EL (cell line): ENCODE results near the gene DOCK1.
"Not testable (repeated sequence)": the region's sequence is repeated elsewhere in the genome, so short reads cannot be mapped to it uniquely, and the experiment has no call there.

Experiments
- DNase-seq: peaks from one replicate; pipeline ENCODE4 v3.0.0-alpha.2; 2016

DOCK1 gene

DNA sequence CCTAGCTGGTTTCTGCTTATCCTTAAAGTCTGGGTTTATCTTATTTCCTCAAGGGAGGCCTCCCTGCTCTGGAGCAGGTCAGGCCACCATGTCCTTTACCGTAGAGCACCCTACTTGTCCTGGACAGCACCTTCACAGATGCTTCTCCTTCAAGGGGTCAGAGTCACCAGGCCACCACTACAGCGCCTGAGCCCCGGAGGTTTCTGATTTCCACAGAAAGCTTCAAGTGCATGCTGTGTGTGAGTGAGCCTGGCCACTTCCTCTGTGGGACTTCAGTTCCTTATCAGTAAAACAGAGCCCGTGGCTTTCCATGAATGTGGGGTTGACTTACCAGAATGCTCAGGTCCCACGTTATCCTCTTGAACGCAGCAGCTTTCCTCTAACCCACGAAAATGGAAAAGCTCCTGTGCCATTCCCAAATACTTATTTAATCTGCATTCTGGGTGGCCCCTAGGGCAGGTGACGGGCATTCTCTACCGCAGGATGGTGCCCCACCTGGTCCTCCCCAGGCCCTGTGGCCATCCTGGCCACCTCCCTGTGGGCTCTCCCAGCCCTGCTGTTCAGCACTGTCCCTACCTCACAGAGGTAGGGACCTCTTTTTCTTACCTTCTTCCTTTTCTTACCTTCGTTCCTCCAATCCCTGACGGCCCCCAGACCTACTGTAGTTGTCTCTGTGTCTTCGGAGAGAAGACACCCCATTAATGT, 1.4 kb upstream of the DOCK1 start:
- no peak for DNase-seq

GRCh38 chr10:126904516-126904817, 761 bp upstream of the DOCK1 start:
- DNase-seq = no peak

GRCh38 chr10:126905776-126906703, 812 bp downstream of the DOCK1 start:
- DNase-seq = peak; percentile 52

DNA sequence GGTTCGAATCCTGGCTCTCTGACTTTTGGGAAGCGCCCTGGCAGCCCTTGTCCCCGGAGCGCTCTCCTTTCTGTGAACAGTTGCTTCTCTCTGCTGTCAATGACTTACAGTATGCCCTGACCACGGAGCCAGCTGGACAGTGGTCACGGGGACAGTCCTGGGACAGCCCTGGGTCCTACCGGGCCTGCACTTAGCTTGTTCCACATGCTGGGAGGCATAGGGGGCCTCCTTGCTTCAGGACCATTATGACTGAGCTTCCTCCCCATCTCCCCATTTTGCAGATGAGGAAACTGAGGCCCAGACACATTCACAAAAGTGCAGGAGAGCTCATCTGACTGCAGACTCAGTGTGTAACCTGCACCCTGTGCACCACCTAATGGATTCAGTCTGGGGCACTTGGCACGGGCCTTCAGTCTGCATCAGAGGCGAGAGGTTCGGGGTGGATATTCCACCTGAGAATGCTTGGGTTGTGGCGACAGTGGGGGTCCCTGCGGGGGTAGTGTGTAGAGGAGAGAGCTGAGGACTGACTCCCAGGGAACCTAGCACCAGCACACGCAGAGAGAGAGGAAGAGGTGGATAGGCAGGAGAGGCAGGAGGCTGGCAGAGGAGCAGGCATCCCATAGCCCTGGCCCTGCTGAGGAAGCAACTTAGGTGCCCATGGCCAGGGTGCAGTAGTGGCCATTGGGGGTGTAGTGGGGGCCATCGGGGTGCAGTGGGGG, 1.6 kb downstream of the DOCK1 start:
- DNase-seq = no peak

DNA sequence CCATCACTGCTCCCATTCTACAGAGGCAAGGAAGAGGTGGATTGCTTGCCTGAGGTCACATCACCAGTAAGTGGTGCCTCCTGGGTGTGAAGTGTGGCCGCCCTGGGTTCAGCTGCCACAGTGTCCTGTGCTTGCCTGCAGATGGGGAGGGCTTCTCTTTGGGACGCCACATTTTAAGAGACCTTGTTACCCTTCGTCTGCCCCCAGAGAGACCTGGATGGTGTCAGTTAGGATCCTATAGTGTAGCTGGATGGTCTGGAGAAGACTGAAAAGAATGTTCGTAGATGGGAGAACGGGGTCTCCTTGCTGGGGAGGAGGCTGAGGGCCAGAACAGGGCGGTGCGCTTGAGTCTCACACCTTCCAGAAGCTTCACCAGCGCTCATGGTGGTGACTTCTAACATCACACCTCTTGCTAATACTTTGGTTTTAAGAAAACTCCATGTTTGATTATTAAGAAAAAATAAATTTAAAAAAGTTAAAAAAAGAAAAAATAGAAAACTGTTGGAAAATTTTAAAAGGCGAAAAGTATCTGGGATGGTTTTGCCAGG, 2.3 kb downstream of the DOCK1 start:
- DNase-seq = no peak

DNA sequence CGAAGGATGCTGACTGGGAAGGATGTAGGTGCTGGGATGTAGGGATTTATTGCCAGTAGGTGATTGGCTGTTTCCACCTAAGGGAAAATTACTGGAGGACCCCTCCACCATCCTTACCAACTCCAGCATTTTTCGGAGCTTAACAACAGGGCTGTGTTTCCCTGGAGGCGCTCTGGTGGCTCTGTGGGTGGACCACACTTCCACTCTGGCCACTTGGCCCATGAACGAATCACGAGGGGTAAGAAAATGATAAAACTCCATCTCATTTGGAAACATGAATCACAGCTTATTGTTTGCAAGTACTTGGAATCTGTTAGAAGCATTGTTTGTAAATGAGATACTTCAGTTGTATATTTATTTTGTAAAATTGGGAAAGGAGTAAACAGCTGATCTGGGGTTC, 3.0 kb downstream of the DOCK1 start:
- DNase-seq = no peak

DNA sequence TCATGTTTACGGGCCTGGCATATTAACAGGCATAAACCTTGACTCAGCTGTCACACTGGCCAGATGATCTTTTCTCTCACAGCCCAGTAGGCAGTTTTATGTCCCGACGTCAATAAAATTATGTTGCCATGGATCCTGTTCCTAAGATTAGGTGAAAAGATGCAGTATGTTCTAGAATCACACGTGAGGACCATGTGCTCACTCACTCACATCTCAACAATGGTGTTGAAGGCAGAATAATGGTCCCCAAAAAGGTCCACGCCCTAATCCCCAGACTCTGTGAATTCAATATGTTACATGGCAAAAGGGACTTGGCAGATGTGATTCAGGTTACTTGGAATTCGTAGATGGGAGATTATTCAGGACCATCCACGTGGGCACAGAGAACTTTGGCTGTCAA, 3.5 kb downstream of the DOCK1 start:
- no peak for DNase-seq

- DNase-seq = no peak
Observed at GRCh38 chr10:126909147-126909546, 3.9 kb downstream of the DOCK1 start.

DNA sequence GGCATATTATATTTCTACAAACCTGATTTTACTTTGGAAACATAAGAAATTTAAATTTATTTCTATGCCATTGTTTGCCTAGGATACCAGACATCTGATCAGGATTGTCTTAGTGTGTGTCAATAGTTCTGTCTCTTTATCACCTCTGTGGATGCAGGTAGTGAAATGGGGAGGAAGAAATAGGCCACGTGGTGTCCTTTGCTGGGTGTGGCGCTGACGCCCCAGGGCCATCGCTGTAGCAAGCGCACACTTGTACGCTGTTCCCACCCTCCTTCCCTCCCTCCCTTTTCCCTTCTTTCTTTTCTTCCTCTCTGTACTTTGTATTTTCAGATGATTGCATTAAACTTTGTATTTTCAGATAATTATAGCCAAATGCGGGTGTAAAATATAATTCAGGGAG, 5.0 kb downstream of the DOCK1 start:
- DNase-seq = no peak

- DNase-seq = no peak
Observed at GRCh38 chr10:126910798-126911197, 5.6 kb downstream of the DOCK1 start.

- no peak for DNase-seq
Observed at GRCh38 chr10:126911301-126911700, 6.1 kb downstream of the DOCK1 start.

GRCh38 chr10:126913316-126913715, 8.1 kb downstream of the DOCK1 start:
- no peak for DNase-seq

DNA sequence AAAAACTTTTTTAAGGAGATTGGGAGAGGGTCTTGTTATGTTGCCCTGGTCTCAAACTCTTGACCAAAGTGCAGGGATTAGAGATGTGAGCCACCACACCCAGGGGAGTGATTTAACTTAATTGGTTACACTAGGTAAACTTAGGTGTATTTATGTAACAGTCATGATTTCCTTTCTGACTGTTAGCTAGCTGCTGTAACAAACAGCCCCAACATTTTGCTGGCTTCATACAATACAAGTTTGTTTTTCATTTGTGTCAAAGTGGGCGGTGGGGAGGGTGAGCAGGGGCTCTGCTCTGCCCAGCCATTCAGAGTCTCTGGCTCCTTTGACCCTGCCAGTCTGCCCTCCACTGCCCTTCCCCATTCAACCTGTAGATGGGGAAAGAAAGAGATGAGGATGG, 9.3 kb downstream of the DOCK1 start:
- no peak for DNase-seq

GRCh38 chr10:126916952-126917351, 11.7 kb downstream of the DOCK1 start:
- not testable (repeated sequence) for DNase-seq

GRCh38 chr10:126917375-126917774, 12.1 kb downstream of the DOCK1 start:
- no peak for DNase-seq

GRCh38 chr10:126917975-126918908, 13.0 kb downstream of the DOCK1 start:
- no peak for DNase-seq

GRCh38 chr10:126919426-126919825, 14.2 kb downstream of the DOCK1 start:
- no peak for DNase-seq

DNA sequence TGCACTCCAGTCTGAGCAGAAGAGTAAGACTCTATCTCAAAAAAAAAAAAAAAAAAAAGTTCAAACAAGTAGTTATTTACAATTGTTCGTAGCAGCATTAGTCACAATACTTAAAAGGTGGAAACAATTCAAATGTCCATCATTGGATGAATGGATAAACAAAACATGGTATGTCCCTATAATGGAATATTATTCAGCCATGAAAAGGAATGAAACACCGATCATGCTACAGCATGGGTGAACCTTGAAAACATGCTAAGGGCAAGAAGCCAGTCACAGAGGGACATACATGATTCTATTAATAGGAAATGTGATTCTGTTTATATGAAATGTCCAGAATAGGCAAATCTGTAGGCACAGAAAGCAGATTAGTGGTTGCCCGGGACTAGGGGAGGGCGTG, 15.9 kb downstream of the DOCK1 start:
- DNase-seq = no peak

- DNase-seq = peak; percentile 87
Observed at GRCh38 chr10:126921974-126922525, 16.8 kb downstream of the DOCK1 start.

GRCh38 chr10:126924180-126924914, 19.1 kb downstream of the DOCK1 start:
- DNase-seq = no peak

DNA sequence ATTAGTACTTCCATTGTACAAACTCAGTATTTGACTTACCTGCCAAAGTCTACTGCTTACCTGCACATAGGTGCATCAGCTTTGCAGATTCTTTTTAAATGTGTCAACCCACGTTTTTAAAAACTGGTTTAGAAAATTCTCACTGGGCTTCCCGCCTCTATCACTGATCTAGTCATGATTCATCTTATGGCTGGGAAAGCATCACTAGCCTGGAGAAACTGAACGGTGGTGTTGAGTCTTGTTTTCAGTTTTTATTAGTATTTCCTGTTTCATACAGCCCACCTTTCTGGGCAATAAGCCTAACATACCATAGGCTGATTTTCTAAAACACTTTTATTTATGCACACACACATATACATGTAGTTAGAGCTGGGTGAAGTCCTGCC, 19.7 kb downstream of the DOCK1 start:
- peak; percentile 37 for DNase-seq
